Astrocyte of the spinal cord (primary cell): ENCODE measurements around the gene TXNDC17.
"Not testable (repeated sequence)": the region's sequence is repeated elsewhere in the genome, so short reads cannot be mapped to it uniquely, and the experiment has no call there.

Experiments
- DNase-seq: peaks from one replicate; pipeline ENCODE4 v3.0.0; 2011; ENCODE audit warnings: low read depth, low spot score
- H3K4me3 ChIP-seq: 2 replicates; pipeline ENCODE4 v1.5.1; 2011; ENCODE audit warnings: low read depth, mild to moderate bottlenecking, low read length, moderate library complexity
- CTCF ChIP-seq: IDR thresholded peaks from 2 replicates; pipeline ENCODE4 v1.5.1; 2012; ENCODE audit warnings: low read depth, mild to moderate bottlenecking, low read length, inconsistent platforms
- in situ Hi-C: cut with HindIII; loops from 2 replicates; pipeline ENCODE4 v1.10.0; 2017; ENCODE audit warnings: low sequenced_read_pairs

The TXNDC17 gene

GRCh38 chr17:6640536-6641246 is at the start of gene TXNDC17, which contains the start of gene KIAA0753:
TSS of gene TXNDC17 (plus strand) at chr17:6641060. CDS start at chr17:6641083, 23 bp downstream.
TSS of gene KIAA0753 (minus strand) at chr17:6640711. CDS start at chr17:6635103, 5,608 bp downstream.
- H3K4me3 ChIP-seq = peak within 1 kb of the TSS; percentile 90
- no peak for TF ChIP-seq CTCF
- in situ Hi-C loops = no loop called here
- DNase-seq = peak; percentile 93

- DNase-seq = peak; percentile 85
These were observed 49.2 kb upstream of the TXNDC17 start for GRCh38 chr17:6591599-6592158.

GRCh38 chr17:6592173-6592572 is 48.7 kb upstream of the TXNDC17 start:
- no peak for TF ChIP-seq CTCF
- in situ Hi-C loops = no loop called here
- peak; percentile 41 for DNase-seq
- H3K4me3 ChIP-seq = no peak overlapping the region

More at GRCh38 chr17:6591599-6592158, 49.2 kb upstream of the TXNDC17 start:
- no peak for TF ChIP-seq CTCF
- in situ Hi-C loops = no loop called here
- H3K4me3 ChIP-seq = no peak overlapping the region

GRCh38 chr17:6593371-6593770 is 47.5 kb upstream of the TXNDC17 start:
- H3K4me3 ChIP-seq, DNase-seq, in situ Hi-C loops: not testable (repeated sequence)

GRCh38 chr17:6596081-6596480 is 44.8 kb upstream of the TXNDC17 start:
- no peak for DNase-seq
- no peak for TF ChIP-seq CTCF
- no peak overlapping the region for H3K4me3 ChIP-seq
- in situ Hi-C loops = no loop called here

- in situ Hi-C loops = no loop called here
- no peak overlapping the region for H3K4me3 ChIP-seq
- no peak for TF ChIP-seq CTCF
- DNase-seq = no peak
These were observed 44.3 kb upstream of the TXNDC17 start for GRCh38 chr17:6596511-6596910.

- DNase-seq = no peak
- TF ChIP-seq CTCF = no peak
- in situ Hi-C loops = no loop called here
- H3K4me3 ChIP-seq = no peak overlapping the region
These were observed 43.9 kb upstream of the TXNDC17 start for GRCh38 chr17:6596941-6597340.
